Endothelial cell (in vitro differentiated cells): Measurements from ENCODE around the gene LLCFC1. TPM values are rescaled to one million over a fixed set of nuclear protein-coding genes. Genes with fewer than 3 reads are reported as not detected.
"Not testable (repeated sequence)": the region's sequence is repeated elsewhere in the genome, so short reads cannot be mapped to it uniquely, and the experiment has no call there.

Experiments
- DNase-seq: peaks from one replicate; pipeline ENCODE4 v3.0.0; 2021; ENCODE audit warnings: low spot score
- H3K27ac Mint-ChIP-seq: one replicate; pipeline ENCODE4 v1.8.0; 2021; ENCODE audit warnings: mixed read lengths, inconsistent platforms; ENCODE audit not compliant: unreplicated experiment
- H3K27me3 Mint-ChIP-seq: one replicate; pipeline ENCODE4 v1.8.0; 2021; ENCODE audit warnings: mild to moderate bottlenecking, moderate library complexity, mixed read lengths, inconsistent platforms; ENCODE audit not compliant: unreplicated experiment
- H3K36me3 Mint-ChIP-seq: one replicate; pipeline ENCODE4 v1.8.0; 2021; ENCODE audit warnings: mild to moderate bottlenecking, low read depth, mixed read lengths, inconsistent platforms; ENCODE audit not compliant: unreplicated experiment
- H3K4me1 Mint-ChIP-seq: one replicate; pipeline ENCODE4 v1.8.0; 2021; ENCODE audit warnings: mild to moderate bottlenecking, mixed read lengths, inconsistent platforms; ENCODE audit not compliant: unreplicated experiment
- H3K4me3 Mint-ChIP-seq: one replicate; pipeline ENCODE4 v1.8.0; 2021; ENCODE audit warnings: mild to moderate bottlenecking, mixed read lengths, inconsistent platforms; ENCODE audit not compliant: unreplicated experiment
- H3K9me3 Mint-ChIP-seq: one replicate; pipeline ENCODE4 v1.8.0; 2021; ENCODE audit warnings: mixed read lengths, inconsistent platforms; ENCODE audit not compliant: unreplicated experiment
- CTCF ChIP-seq: fragments of 200-600 bp; sonication (generic); IDR thresholded peaks from one replicate; pipeline ENCODE4 v1.5.0; 2021; ENCODE audit warnings: antibody characterized with exemption; ENCODE audit not compliant: unreplicated experiment
- total RNA-seq: library from RNA; stranded (reverse); fragmentation: NEBNext Ultra II Directional; extraction: Animal tissue kit (Norgen Biotek cat#: 25700); gene quantifications from one replicate; pipeline ENCODE4 v1.2.1, GENCODE V29; 2021; ENCODE audit not compliant: unreplicated experiment

Gene LLCFC1
- total RNA-seq, 1 donor from 2014 or later = not detected

GRCh38 chr7:142974626-142975025, 35.3 kb downstream of the LLCFC1 start:
- Mint-ChIP-seq H3K4me1 (no peaks in the 10 kb centered on the region), H3K27ac (no peak overlapping the region), H3K4me3 (no peak overlapping the region), H3K9me3 (no peaks in the 10 kb centered on the region), H3K27me3 (no peaks in the 10 kb centered on the region), H3K36me3 (no peaks in the 10 kb centered on the region)
- TF ChIP-seq CTCF = no peak
- DNase-seq = no peak

- not testable (repeated sequence) for H3K9me3 Mint-ChIP-seq, DNase-seq, H3K4me1 Mint-ChIP-seq, H3K36me3 Mint-ChIP-seq, H3K4me3 Mint-ChIP-seq, H3K27ac Mint-ChIP-seq, H3K27me3 Mint-ChIP-seq
Measured at GRCh38 chr7:142978402-142978801, 39.1 kb downstream of the LLCFC1 start.

- H3K4me1 Mint-ChIP-seq = no peaks in the 10 kb centered on the region
- TF ChIP-seq CTCF = no peak
- H3K4me3 Mint-ChIP-seq = no peak overlapping the region
- H3K27ac Mint-ChIP-seq = no peak overlapping the region
- H3K36me3 Mint-ChIP-seq = no peaks in the 10 kb centered on the region
- no peaks in the 10 kb centered on the region for H3K27me3 Mint-ChIP-seq
- no peaks in the 10 kb centered on the region for H3K9me3 Mint-ChIP-seq
- no peak for DNase-seq
Measured at GRCh38 chr7:142983825-142984224, 44.5 kb downstream of the LLCFC1 start.

GRCh38 chr7:142984297-142984696, 45.0 kb downstream of the LLCFC1 start:
- Mint-ChIP-seq H3K36me3 (no peaks in the 10 kb centered on the region), H3K9me3 (no peaks in the 10 kb centered on the region), H3K4me1 (no peaks in the 10 kb centered on the region), H3K27ac (no peak overlapping the region), H3K27me3 (no peaks in the 10 kb centered on the region), H3K4me3 (no peak overlapping the region)
- no peak for DNase-seq
- TF ChIP-seq CTCF = no peak

Other genes with a start within 250 kb of the LLCFC1 start
- gene PRSS1, start 190.0 kb upstream of the LLCFC1 start, total RNA-seq = 0.82 TPM
- 2.0 TPM for gene PRSS2, start 168.5 kb upstream of the LLCFC1 start, total RNA-seq
- 3.8 TPM for gene EPHB6, start 84.4 kb upstream of the LLCFC1 start, total RNA-seq
- not detected for gene TRPV6, start 53.7 kb upstream of the LLCFC1 start, total RNA-seq
- not detected for gene TRPV5, start 5.7 kb upstream of the LLCFC1 start, total RNA-seq
- gene KEL, start 22.9 kb downstream of the LLCFC1 start, total RNA-seq = 0.74 TPM
- not detected for gene OR9A2, start 87.6 kb downstream of the LLCFC1 start, total RNA-seq
- not detected for gene OR6V1, start 112.9 kb downstream of the LLCFC1 start, total RNA-seq
- not detected for gene PIP, start 192.6 kb downstream of the LLCFC1 start, total RNA-seq
- gene TAS2R39, start 243.9 kb downstream of the LLCFC1 start, total RNA-seq = not detected